ENCODE measurements around the gene UBAC2. TPM values are rescaled to one million over a fixed set of nuclear protein-coding genes. Genes with fewer than 3 reads are reported as not detected.

UBAC2 gene
- total and polyA plus RNA-seq, 2 of the 8 experiments (the other 6 are each of a cell fraction or from before 2014, with no cell fraction given), result 75.9 to 76.9 TPM

GRCh38 chr13:99346335-99347042, 145.8 kb downstream of the UBAC2 start:
- Histone ChIP-seq H3K9ac (replicated peaks in 1 of 4; ENCODE audit: extremely low read depth in 1 of 4, low read depth in 3 of 4, low read length in 3 of 4) (no peak overlapping the region), H2AFZ (ENCODE audit: low read length) (no peak overlapping the region), H4K5ac (ENCODE audit: insufficient read length, low read depth, low read length) (no peak overlapping the region), H2BK12ac (ENCODE audit: low read depth, low read length) (no peak overlapping the region), H2AK5ac (ENCODE audit: low read depth, low read length) (no peak overlapping the region), H3K23ac (ENCODE audit: insufficient read length) (no peak overlapping the region), H3K18ac (ENCODE audit: extremely low read depth, low read length) (no peak overlapping the region), H4K91ac (replicated peaks; ENCODE audit: insufficient read length, low read length) (no peak overlapping the region), H3K27me3 (replicated peaks in 1 of 4; ENCODE audit: control insufficient read depth in 3 of 4, extremely low read depth in 1 of 4, insufficient read depth in 3 of 4, low read length in 3 of 4) (no peaks in the 10 kb centered on the region), H3K4me3 (ENCODE audit: extremely low read depth in 1 of 4, insufficient read depth in 2 of 4, low read depth in 3 of 4, low read length in 4 of 4) (no peak overlapping the region), H3K4ac (replicated peaks; ENCODE audit: insufficient read length, low read depth, low read length) (no peak overlapping the region), H3K56ac (replicated peaks; ENCODE audit: insufficient read length, low read depth, low read length) (no peak overlapping the region), H3K4me2 (ENCODE audit: insufficient read depth in 1 of 2, low read depth in 2 of 2, low read length in 2 of 2) (no peak overlapping the region), H3K27ac (ENCODE audit: low read depth, low read length) (no peak overlapping the region), H3K79me1 (ENCODE audit: low read depth, low read length) (no peaks in the 10 kb centered on the region; the same call in 1 of the 2 replicates), H2BK5ac (ENCODE audit: low read depth, low read length) (no peak overlapping the region), H4K20me1 (replicated peaks in 1 of 2; ENCODE audit: control insufficient read depth in 1 of 2, insufficient read depth in 2 of 2, low read length in 2 of 2) (peaks cover 0 to 6% of the 10 kb centered on the region in 2 experiments), H2BK15ac (ENCODE audit: low read length) (no peak overlapping the region), H3K9me3 (ENCODE audit: insufficient read depth in 2 of 2, low read depth in 1 of 2, low read length in 1 of 2) (no peaks in the 10 kb centered on the region), H4K8ac (ENCODE audit: extremely low read depth, insufficient read depth, low read length) (no peak overlapping the region), H3K14ac (ENCODE audit: insufficient read length) (no peak overlapping the region), H3K79me2 (ENCODE audit: control insufficient read depth in 1 of 2, insufficient read depth in 2 of 2, low read length in 2 of 2) (no peaks in the 10 kb centered on the region), H3K36me3 (ENCODE audit: control insufficient read depth in 2 of 4, insufficient read depth in 4 of 4, low read length in 3 of 4) (peaks cover 4 to 14% (median 6%) of the 10 kb centered on the region in 4 experiments; a peak in 6 of 8 replicates), H3K4me1 (replicated peaks in 1 of 4; ENCODE audit: control insufficient read depth in 3 of 4, insufficient read depth in 4 of 4, low read length in 3 of 4) (no peaks in the 10 kb centered on the region), H3K23me2 (ENCODE audit: low read depth, low read length) (no peaks in the 10 kb centered on the region), H2BK20ac (ENCODE audit: low read length) (no peak overlapping the region), H2BK120ac (replicated peaks; ENCODE audit: low read depth, low read length) (no peak overlapping the region)
- FAIRE-seq (no peak), DNase-seq (ENCODE audit: low read depth in 1 of 2, low spot score in 2 of 2) (peak in 1 of 2 experiments; percentile 23)
- no peak for TF ChIP-seq KDM1A (IDR thresholded peaks at IDR 0.05; ENCODE audit: borderline replicate concordance, low read length)
- ChIA-PET POLR2A (ENCODE audit: partially characterized antibody) (no interaction called here), CTCF (ENCODE audit: partially characterized antibody) (interaction anchor here (1.3 to 1.6 kb wide), 2 partner anchors 21 to 77 kb away, joined by 4 to 8 read pairs; no protein-coding TSS in a partner anchor)
- 91% methylated on average over 11 of the region's 11 CpGs; no CpG with 5 or more reads in 1 of the 2 experiments for WGBS, 2 experiments (ENCODE audit: extremely low coverage in 1 of 2, insufficient coverage in 1 of 2, insufficient read length in 1 of 2, insufficient replicate concordance in 2 of 2, low coverage in 1 of 2, low lambda C conversion rate in 2 of 2, missing lambda C conversion rate in 1 of 2)
